H9 (cell line): ENCODE measurements around the gene MAN1A1. TPM values are rescaled to one million over a fixed set of nuclear protein-coding genes. Genes with fewer than 3 reads are reported as not detected.

Source experiments
- DNase-seq: peaks from one replicate; pipeline ENCODE4 v3.0.0-alpha.2; 2017
- H2AFZ ChIP-seq: one replicate; pipeline ENCODE4 v1.6.1; 2013; ENCODE audit warnings: mild to moderate bottlenecking, low read length, control low read depth, moderate library complexity
- H2AK5ac ChIP-seq: 2 replicates; pipeline ENCODE4 v1.6.1; 2013; ENCODE audit warnings: low read length, control low read depth, mixed read lengths; ENCODE audit not compliant: insufficient read length
- H2BK120ac ChIP-seq: one replicate; pipeline ENCODE4 v1.6.1; 2013; ENCODE audit warnings: low read depth, mild to moderate bottlenecking, low read length, control low read depth, inconsistent platforms; ENCODE audit not compliant: poor library complexity, severe bottlenecking
- H2BK12ac ChIP-seq: 2 replicates; pipeline ENCODE4 v1.6.1; 2013; ENCODE audit warnings: low read length, control low read depth, mixed read lengths, low read depth; ENCODE audit not compliant: insufficient read length
- H2BK15ac ChIP-seq: 2 replicates; pipeline ENCODE4 v1.6.1; 2013; ENCODE audit warnings: low read depth, low read length, control low read depth
- H2BK20ac ChIP-seq: one replicate; pipeline ENCODE4 v1.6.1; 2013; ENCODE audit warnings: low read depth, mild to moderate bottlenecking, low read length, control low read depth, inconsistent platforms; ENCODE audit not compliant: poor library complexity, severe bottlenecking
- H2BK5ac ChIP-seq: 2 replicates; pipeline ENCODE4 v1.6.1; 2013; ENCODE audit warnings: low read length, control low read depth, mixed read lengths; ENCODE audit not compliant: insufficient read length
- H3K14ac ChIP-seq: 2 replicates; pipeline ENCODE4 v1.6.1; 2013; ENCODE audit warnings: low read length, control low read depth; ENCODE audit not compliant: insufficient read depth
- H3K18ac ChIP-seq: 2 replicates; pipeline ENCODE4 v1.6.1; 2013; ENCODE audit warnings: low read depth, mild to moderate bottlenecking, mixed read lengths, low read length, control low read depth; ENCODE audit not compliant: insufficient read length
- H3K23ac ChIP-seq: 2 replicates; pipeline ENCODE4 v1.6.1; 2013; ENCODE audit warnings: low read length, control low read depth, mixed read lengths, low read depth; ENCODE audit not compliant: insufficient read length
- H3K23me2 ChIP-seq: 2 replicates; pipeline ENCODE4 v1.6.1; 2013; ENCODE audit warnings: low read depth, mild to moderate bottlenecking, mixed read lengths, low read length, control low read depth; ENCODE audit not compliant: insufficient read length, poor library complexity, severe bottlenecking
- H3K27ac ChIP-seq: 2 replicates; pipeline ENCODE4 v1.5.1; 2013; ENCODE audit warnings: low read length, control low read depth, mixed read lengths, low read depth; ENCODE audit not compliant: insufficient read length
- H3K27me3 ChIP-seq: 2 replicates; pipeline ENCODE4 v1.6.1; 2013; ENCODE audit warnings: low read length, control low read depth, inconsistent platforms; ENCODE audit not compliant: insufficient read depth
- H3K4ac ChIP-seq: 2 replicates; pipeline ENCODE4 v1.6.1; 2013; ENCODE audit warnings: low read depth, mild to moderate bottlenecking, control low read depth, inconsistent platforms, low read length, moderate library complexity
- H3K4me1 ChIP-seq: 2 replicates; pipeline ENCODE4 v1.6.1; 2013; ENCODE audit warnings: low read length, control low read depth, inconsistent platforms; ENCODE audit not compliant: insufficient read depth
- H3K4me2 ChIP-seq: 2 replicates; pipeline ENCODE4 v1.6.1; 2013; ENCODE audit warnings: low read length, control low read depth, mixed read lengths; ENCODE audit not compliant: insufficient read length, insufficient read depth
- H3K56ac ChIP-seq: 2 replicates; pipeline ENCODE4 v1.6.1; 2013; ENCODE audit warnings: low read depth, mild to moderate bottlenecking, mixed read lengths, low read length, control low read depth; ENCODE audit not compliant: insufficient read length
- H3K79me1 ChIP-seq: 2 replicates; pipeline ENCODE4 v1.6.1; 2013; ENCODE audit warnings: low read depth, mild to moderate bottlenecking, moderate library complexity, low read length, control low read depth, inconsistent platforms; ENCODE audit not compliant: insufficient read depth, poor library complexity, severe bottlenecking
- H3K79me2 ChIP-seq: 2 replicates; pipeline ENCODE4 v1.6.1; 2013; ENCODE audit warnings: low read length, control low read depth, inconsistent platforms; ENCODE audit not compliant: insufficient read depth
- H3K9ac ChIP-seq: 2 replicates; pipeline ENCODE4 v1.6.1; 2013; ENCODE audit warnings: low read length, control low read depth, mixed read lengths; ENCODE audit not compliant: insufficient read length; ENCODE audit errors: extremely low read depth
- H3K9me3 ChIP-seq: one replicate; pipeline ENCODE4 v1.6.1; 2013; ENCODE audit warnings: low read depth, low read length, inconsistent platforms; ENCODE audit not compliant: control insufficient read depth
- H3T11ph ChIP-seq: one replicate; pipeline ENCODE4 v1.6.1; 2013; ENCODE audit warnings: mild to moderate bottlenecking, low read length, control low read depth, inconsistent platforms
- H4K20me1 ChIP-seq: one replicate; pipeline ENCODE4 v1.6.1; 2013; ENCODE audit not compliant: control insufficient read depth, insufficient read length, insufficient read depth
- H4K5ac ChIP-seq: 2 replicates; pipeline ENCODE4 v1.6.1; 2013; ENCODE audit warnings: low read depth, mild to moderate bottlenecking, mixed read lengths, low read length, control low read depth; ENCODE audit not compliant: insufficient read length
- H4K8ac ChIP-seq: replicated peaks from 2 replicates; pipeline ENCODE4 v1.6.1; 2013; ENCODE audit warnings: low read length, control low read depth, mixed read lengths, low read depth; ENCODE audit not compliant: insufficient read length
- H4K91ac ChIP-seq: 2 replicates; pipeline ENCODE4 v1.6.1; 2013; ENCODE audit warnings: low read depth, mild to moderate bottlenecking, moderate library complexity, mixed read lengths, low read length, control low read depth; ENCODE audit not compliant: insufficient read length
- H3K27ac Mint-ChIP-seq, 3 experiments: 2 replicates in 2 of 3; 3 replicates in 1 of 3; pipeline ENCODE4 v1.8.0; 2020 to 2021; ENCODE audit warnings: mixed read lengths in 3 of 3, mild to moderate bottlenecking in 1 of 3, moderate library complexity in 1 of 3
- H3K27me3 Mint-ChIP-seq: 2 replicates; pipeline ENCODE4 v1.8.0; 2021; ENCODE audit warnings: low read depth, mild to moderate bottlenecking, moderate library complexity, mixed read lengths
- H3K36me3 Mint-ChIP-seq, 3 experiments: 2 replicates in 2 of 3; 3 replicates in 1 of 3; pipeline ENCODE4 v1.8.0; 2020 to 2021; ENCODE audit warnings: low read depth in 3 of 3, mixed read lengths in 3 of 3; ENCODE audit not compliant: insufficient read depth in 1 of 3
- H3K4me1 Mint-ChIP-seq, 2 experiments: 2 replicates each; pipeline ENCODE4 v1.8.0; 2020; ENCODE audit warnings: mixed read lengths in 2 of 2
- H3K4me3 Mint-ChIP-seq, 2 experiments: 2 replicates in 1 of 2; 3 replicates in 1 of 2; pipeline ENCODE4 v1.8.0; 2020 to 2021; ENCODE audit warnings: mild to moderate bottlenecking in 2 of 2, mixed read lengths in 2 of 2, moderate library complexity in 1 of 2
- H3K9me3 Mint-ChIP-seq, 2 experiments: 2 replicates in 1 of 2; 3 replicates in 1 of 2; pipeline ENCODE4 v1.8.0; 2020; ENCODE audit warnings: mild to moderate bottlenecking in 2 of 2, mixed read lengths in 2 of 2, moderate library complexity in 1 of 2
- CTCF ChIP-seq: fragments of 200-600 bp; sonication (generic); conservative IDR thresholded peaks from 3 replicates; pipeline ENCODE4 v1.8.0; 2021; ENCODE audit warnings: antibody characterized with exemption, mild to moderate bottlenecking
- WGBS: extraction: QIAGEN DNeasy Blood & Tissue Kit; methylation state at CpG from one replicate; pipeline ENCODE4 v1.1.7; 2013; ENCODE audit warnings: missing lambda C conversion rate, low lambda C conversion rate, mixed read lengths; ENCODE audit not compliant: insufficient read length; ENCODE audit errors: extremely low coverage; 5-methylcytosine and 5-hydroxymethylcytosine counted together
- total RNA-seq: library from RNA; stranded (reverse); gene quantifications from 2 replicates; pipeline ENCODE4 v1.2.1, GENCODE V29; 2021

The MAN1A1 gene
- total RNA-seq, 1 experiment from 2014 or later = 1.6 TPM

GRCh38 chr6:119328254-119328653, 21.3 kb downstream of the MAN1A1 start:
- no peaks in the 10 kb centered on the region for H3K27me3 ChIP-seq
- no peak overlapping the region for H2BK5ac ChIP-seq
- WGBS = no CpG with 5 or more reads among the region's 2 CpGs
- H2BK20ac ChIP-seq = no peak overlapping the region
- H3K4me2 ChIP-seq = no peak overlapping the region
- no peak overlapping the region for H2AK5ac ChIP-seq
- no peaks in the 10 kb centered on the region for H3K23me2 ChIP-seq
- no peak overlapping the region for H2BK120ac ChIP-seq
- no peaks in the 10 kb centered on the region for H3K36me3 Mint-ChIP-seq
- H3K27ac ChIP-seq = no peak overlapping the region
- H4K20me1 ChIP-seq = no peaks in the 10 kb centered on the region
- H3K23ac ChIP-seq = no peak overlapping the region
- H3K27me3 Mint-ChIP-seq = no peaks in the 10 kb centered on the region
- no peak overlapping the region for H4K91ac ChIP-seq
- H3K9me3 ChIP-seq = no peaks in the 10 kb centered on the region
- no peak overlapping the region for H3K4me3 Mint-ChIP-seq
- H3K4ac ChIP-seq = no peak overlapping the region
- H2BK15ac ChIP-seq = no peak overlapping the region
- no peak for TF ChIP-seq CTCF
- H4K8ac ChIP-seq = no peak overlapping the region
- H3T11ph ChIP-seq = no peak overlapping the region
- H3K4me1 Mint-ChIP-seq = peaks cover 7 to 13% of the 10 kb centered on the region in 2 experiments
- no peak for DNase-seq
- H3K9ac ChIP-seq = no peak overlapping the region
- H4K5ac ChIP-seq = no peak overlapping the region
- no peaks in the 10 kb centered on the region; the same call in 1 of the 2 replicates for H3K4me1 ChIP-seq
- no peak overlapping the region for H3K14ac ChIP-seq
- no peaks in the 10 kb centered on the region for H3K79me1 ChIP-seq
- no peak overlapping the region for H2AFZ ChIP-seq
- H2BK12ac ChIP-seq = no peak overlapping the region
- no peak overlapping the region for H3K56ac ChIP-seq
- no peaks in the 10 kb centered on the region for H3K79me2 ChIP-seq
- no peaks in the 10 kb centered on the region for H3K9me3 Mint-ChIP-seq
- no peak overlapping the region for H3K27ac Mint-ChIP-seq
- H3K18ac ChIP-seq = no peak overlapping the region
